PFSK-1 (cell line): ENCODE measurements around the gene PRLR.

Experiments
- FOXP2 ChIP-seq: optimal IDR thresholded peaks from 2 replicates; pipeline ENCODE3; 2011; ENCODE audit warnings: borderline replicate concordance, control low read depth, inconsistent platforms; ENCODE audit not compliant: insufficient read depth; ENCODE audit errors: extremely low read length, extremely low read depth
- POLR2AphosphoS5 ChIP-seq: IDR thresholded peaks from 2 replicates; pipeline ENCODE4 v1.6.1; 2012; ENCODE audit warnings: low read depth, mild to moderate bottlenecking, control low read depth, low read length, moderate library complexity
- SIN3A ChIP-seq: IDR thresholded peaks from 2 replicates; pipeline ENCODE4 v1.6.1; 2012; ENCODE audit warnings: mild to moderate bottlenecking, low read length, moderate library complexity, borderline replicate concordance; ENCODE audit not compliant: insufficient read depth
- TAF1 ChIP-seq: IDR thresholded peaks from 2 replicates; pipeline ENCODE4 v1.6.1; 2012; ENCODE audit warnings: low read length, control low read depth, borderline replicate concordance; ENCODE audit not compliant: insufficient read depth
- TF ChIP-seq, protein P1 (sequence below), 2 experiments: IDR thresholded peaks; 2 replicates each; pipeline versions ENCODE4 v1.6.1 to v1.8.0; 2011 to 2012; ENCODE audit warnings: low read depth in 2 of 2, low read length in 2 of 2, control low read depth in 1 of 2, inconsistent platforms in 1 of 2, mild to moderate bottlenecking in 1 of 2, moderate library complexity in 1 of 2; ENCODE audit not compliant: insufficient read depth in 1 of 2

PRLR gene

DNA sequence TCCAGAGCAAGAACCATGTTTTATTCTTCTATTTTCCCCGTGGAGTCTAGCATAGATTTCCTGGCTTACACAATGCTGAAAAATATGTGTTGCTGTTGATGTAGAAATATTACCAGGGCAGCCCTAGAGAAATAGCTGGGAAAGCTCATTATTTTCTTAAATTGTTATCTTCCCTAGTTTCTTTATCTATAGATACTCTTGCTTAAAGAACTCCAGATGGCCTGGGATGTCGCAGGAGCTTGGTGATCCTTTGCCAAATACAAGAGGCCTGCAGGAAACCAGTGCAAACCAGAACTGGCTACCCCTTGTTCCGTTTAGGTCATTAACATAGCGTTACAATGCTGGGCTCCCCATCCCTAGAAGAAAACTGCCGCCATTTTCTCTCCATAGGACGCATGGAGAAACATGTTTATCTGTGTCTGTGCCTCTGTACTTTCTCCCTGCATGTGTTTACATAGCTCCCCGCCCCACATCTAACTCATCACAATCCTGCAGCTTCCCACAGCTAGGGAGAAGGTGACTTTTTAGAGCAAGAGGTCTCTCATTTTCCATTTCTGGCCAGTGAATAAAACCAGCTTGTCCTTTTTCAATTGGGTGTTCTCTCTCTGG lies 6.4 kb downstream of the PRLR start:
- no peak for TF ChIP-seq TAF1
- TF ChIP-seq SIN3A: no peak
- no peak for TF ChIP-seq POLR2AphosphoS5
- no peak for TF ChIP-seq FOXP2
- TF ChIP-seq, protein P1, sequence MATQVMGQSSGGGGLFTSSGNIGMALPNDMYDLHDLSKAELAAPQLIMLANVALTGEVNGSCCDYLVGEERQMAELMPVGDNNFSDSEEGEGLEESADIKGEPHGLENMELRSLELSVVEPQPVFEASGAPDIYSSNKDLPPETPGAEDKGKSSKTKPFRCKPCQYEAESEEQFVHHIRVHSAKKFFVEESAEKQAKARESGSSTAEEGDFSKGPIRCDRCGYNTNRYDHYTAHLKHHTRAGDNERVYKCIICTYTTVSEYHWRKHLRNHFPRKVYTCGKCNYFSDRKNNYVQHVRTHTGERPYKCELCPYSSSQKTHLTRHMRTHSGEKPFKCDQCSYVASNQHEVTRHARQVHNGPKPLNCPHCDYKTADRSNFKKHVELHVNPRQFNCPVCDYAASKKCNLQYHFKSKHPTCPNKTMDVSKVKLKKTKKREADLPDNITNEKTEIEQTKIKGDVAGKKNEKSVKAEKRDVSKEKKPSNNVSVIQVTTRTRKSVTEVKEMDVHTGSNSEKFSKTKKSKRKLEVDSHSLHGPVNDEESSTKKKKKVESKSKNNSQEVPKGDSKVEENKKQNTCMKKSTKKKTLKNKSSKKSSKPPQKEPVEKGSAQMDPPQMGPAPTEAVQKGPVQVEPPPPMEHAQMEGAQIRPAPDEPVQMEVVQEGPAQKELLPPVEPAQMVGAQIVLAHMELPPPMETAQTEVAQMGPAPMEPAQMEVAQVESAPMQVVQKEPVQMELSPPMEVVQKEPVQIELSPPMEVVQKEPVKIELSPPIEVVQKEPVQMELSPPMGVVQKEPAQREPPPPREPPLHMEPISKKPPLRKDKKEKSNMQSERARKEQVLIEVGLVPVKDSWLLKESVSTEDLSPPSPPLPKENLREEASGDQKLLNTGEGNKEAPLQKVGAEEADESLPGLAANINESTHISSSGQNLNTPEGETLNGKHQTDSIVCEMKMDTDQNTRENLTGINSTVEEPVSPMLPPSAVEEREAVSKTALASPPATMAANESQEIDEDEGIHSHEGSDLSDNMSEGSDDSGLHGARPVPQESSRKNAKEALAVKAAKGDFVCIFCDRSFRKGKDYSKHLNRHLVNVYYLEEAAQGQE (IDR thresholded peaks at IDR 0.05; ENCODE audit: insufficient read depth in 1 of 2, low read depth in 2 of 2, low read length in 2 of 2): no peak

DNA sequence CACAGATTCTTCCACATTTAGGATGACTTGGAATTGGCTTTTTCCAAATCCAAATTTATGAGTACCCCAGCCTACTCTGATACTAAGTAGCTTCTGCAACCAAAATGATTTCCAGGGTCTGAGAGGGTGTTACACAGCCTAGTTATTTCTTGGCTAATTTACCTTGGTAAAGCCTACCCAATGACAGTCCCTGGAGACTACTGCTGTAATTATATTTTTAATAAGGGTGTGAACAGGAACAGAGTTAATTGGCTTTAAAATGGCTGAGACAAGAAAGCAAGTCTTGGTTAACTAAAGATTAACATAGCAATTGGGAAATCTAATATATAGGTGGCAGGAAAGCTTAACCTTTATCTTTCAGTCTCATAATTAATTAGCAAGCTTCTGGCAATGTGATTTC lies 9.3 kb downstream of the PRLR start:
- TF ChIP-seq POLR2AphosphoS5 (no peak), SIN3A (no peak)

DNA sequence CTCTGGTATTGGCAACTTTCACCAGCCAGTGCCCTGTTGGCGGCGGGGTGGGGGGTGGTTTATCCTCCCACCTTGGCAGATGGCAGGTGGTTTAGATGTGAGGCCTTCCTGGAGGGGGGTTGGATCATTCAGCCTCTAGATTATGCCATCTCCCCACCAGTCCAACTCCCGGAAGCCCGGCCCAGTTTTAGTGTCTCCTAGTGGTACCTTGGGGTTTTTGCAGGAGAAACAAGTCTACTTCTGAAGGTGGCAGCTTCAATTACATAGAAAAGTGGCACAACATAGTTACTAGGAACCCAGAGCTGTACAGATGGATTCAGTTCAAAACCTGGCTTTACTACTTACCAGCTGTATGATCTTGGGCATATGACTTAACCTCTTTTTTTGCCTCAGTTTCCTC lies 11.3 kb downstream of the PRLR start:
- TF ChIP-seq POLR2AphosphoS5: no peak
- no peak for TF ChIP-seq SIN3A
- TF ChIP-seq FOXP2: no peak
- TF ChIP-seq, protein P1 (IDR thresholded peaks at IDR 0.05; ENCODE audit: insufficient read depth in 1 of 2, low read depth in 2 of 2, low read length in 2 of 2): no peak
- no peak for TF ChIP-seq TAF1

DNA sequence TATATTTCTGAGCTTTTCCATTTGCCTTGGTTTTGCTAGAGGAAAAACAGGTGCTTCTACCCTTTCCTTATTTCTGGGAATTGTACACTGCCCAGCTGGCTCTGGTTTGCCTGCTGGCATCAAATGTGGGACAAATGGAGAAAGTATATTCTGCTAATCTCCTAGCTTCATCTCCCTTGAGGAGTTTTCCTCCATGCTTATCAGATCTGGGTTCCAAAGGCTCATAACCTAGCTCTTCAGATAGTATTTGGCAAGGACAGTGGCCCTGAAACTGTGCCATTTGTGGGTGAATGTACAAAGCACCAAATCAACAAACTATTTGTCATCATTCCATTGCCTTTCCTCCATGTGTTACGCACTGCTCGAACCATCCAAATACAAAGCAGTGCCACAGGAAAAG lies 16.2 kb downstream of the PRLR start:
- no peak for TF ChIP-seq FOXP2
- no peak for TF ChIP-seq SIN3A
- TF ChIP-seq TAF1: no peak
- TF ChIP-seq, protein P1 (IDR thresholded peaks at IDR 0.05; ENCODE audit: insufficient read depth in 1 of 2, low read depth in 2 of 2, low read length in 2 of 2): no peak
- no peak for TF ChIP-seq POLR2AphosphoS5

DNA sequence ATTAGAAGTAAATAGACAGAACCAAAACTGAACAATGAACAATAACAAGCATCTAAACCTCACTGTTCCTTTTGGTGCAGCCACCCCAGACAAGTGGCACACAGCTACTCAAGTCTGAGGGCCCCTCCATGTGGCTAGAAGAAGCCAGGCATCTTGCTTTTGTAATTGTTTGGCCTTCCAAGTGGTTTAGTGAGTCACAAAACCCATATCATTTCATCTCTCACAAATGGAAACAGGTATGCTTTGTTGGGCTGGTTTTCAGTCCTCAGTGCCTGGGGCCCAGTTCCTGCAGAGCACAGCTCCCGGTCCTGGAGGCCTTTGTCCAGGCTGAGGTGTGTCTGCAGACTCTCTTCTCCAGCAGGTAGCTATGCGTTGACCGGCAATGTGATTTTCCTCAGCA lies 16.7 kb downstream of the PRLR start:
- TF ChIP-seq SIN3A: no peak
- no peak for TF ChIP-seq POLR2AphosphoS5
- no peak for TF ChIP-seq FOXP2
- TF ChIP-seq, protein P1 (IDR thresholded peaks at IDR 0.05; ENCODE audit: insufficient read depth in 1 of 2, low read depth in 2 of 2, low read length in 2 of 2): no peak
- no peak for TF ChIP-seq TAF1
